Common myeloid progenitor, CD34-positive (primary cell): ENCODE data around the gene MRGPRD.
A peak's percentile ranks its signal among the peaks of the same experiment; 100 is the strongest.

Experiments used
- CTCF ChIA-PET: fragments of 350-600 bp; sonication (Branson Sonifier 250); formaldehyde crosslinking; loops from one replicate; lab custom pipeline; 2021; ENCODE audit warnings: antibody characterized with exemption; lab: Charles Lee
- POLR2A ChIA-PET: fragments of 350-600 bp; sonication (Branson Sonifier 250); formaldehyde crosslinking; loops from one replicate; lab custom pipeline; 2021; ENCODE audit warnings: antibody characterized with exemption; lab: Charles Lee
- DNase-seq, 3 donors: peaks; one replicate each; pipeline versions ENCODE4 v3.0.0 to v3.0.0-alpha.2; 2013
- H3K27ac ChIP-seq, 2 experiments: 1 replicate in 1 of 2; 2 replicates in 1 of 2; pipeline ENCODE4 v1.7.0; 2013; ENCODE audit warnings: inconsistent platforms in 2 of 2, low read length in 2 of 2, mild to moderate bottlenecking in 2 of 2, low read depth in 1 of 2, moderate library complexity in 1 of 2; ENCODE audit not compliant: severe bottlenecking in 2 of 2, insufficient read depth in 1 of 2, poor library complexity in 1 of 2
- H3K27me3 ChIP-seq, 5 experiments: replicated peaks in 2 of 5; 1 replicate in 3 of 5; 2 replicates in 2 of 5; pipeline versions ENCODE4 v1.6.1 to v1.7.0; 2013; ENCODE audit warnings: low read length in 4 of 5, mild to moderate bottlenecking in 2 of 5, moderate library complexity in 2 of 5, inconsistent platforms in 1 of 5; ENCODE audit not compliant: insufficient read depth in 5 of 5, control insufficient read depth in 4 of 5
- H3K36me3 ChIP-seq, 4 experiments: 1 replicate in 2 of 4; 2 replicates in 2 of 4; pipeline versions ENCODE4 v1.6.1 to v1.7.0; 2013; ENCODE audit warnings: low read length in 3 of 4, control low read depth in 1 of 4, mild to moderate bottlenecking in 1 of 4; ENCODE audit not compliant: control insufficient read depth in 4 of 4, insufficient read depth in 4 of 4
- H3K4me1 ChIP-seq, 4 experiments: 1 replicate in 3 of 4; 2 replicates in 1 of 4; pipeline versions ENCODE4 v1.6.1 to v1.7.1; 2013; ENCODE audit warnings: low read length in 3 of 4, mild to moderate bottlenecking in 3 of 4, control low read depth in 1 of 4, inconsistent platforms in 1 of 4, moderate library complexity in 1 of 4; ENCODE audit not compliant: control insufficient read depth in 4 of 4, insufficient read depth in 4 of 4; ENCODE audit errors: control extremely low read depth in 1 of 4
- H3K4me3 ChIP-seq, 7 experiments: 1 replicate in 4 of 7; 2 replicates in 3 of 7; pipeline versions ENCODE4 v1.5.1 to v1.7.0; 2013; ENCODE audit warnings: mild to moderate bottlenecking in 7 of 7, low read length in 6 of 7, moderate library complexity in 6 of 7, inconsistent platforms in 2 of 7, low read depth in 2 of 7, control low read depth in 1 of 7; ENCODE audit not compliant: insufficient read depth in 4 of 7, control insufficient read depth in 1 of 7; ENCODE audit errors: extremely low read depth in 1 of 7
- H3K9me3 ChIP-seq, 5 experiments: 1 replicate in 4 of 5; 2 replicates in 1 of 5; pipeline versions ENCODE4 v1.6.1 to v1.7.1; 2013; ENCODE audit warnings: low read length in 4 of 5, mild to moderate bottlenecking in 2 of 5, inconsistent platforms in 1 of 5, low read depth in 1 of 5, moderate library complexity in 1 of 5; ENCODE audit not compliant: control insufficient read depth in 4 of 5, insufficient read depth in 2 of 5; ENCODE audit errors: control extremely low read depth in 1 of 5
- WGBS: methylation state at CpG from one replicate; pipeline ENCODE4 v1.1.5; 2013; ENCODE audit not compliant: insufficient coverage; 5-methylcytosine and 5-hydroxymethylcytosine counted together

Gene MRGPRD

DNA sequence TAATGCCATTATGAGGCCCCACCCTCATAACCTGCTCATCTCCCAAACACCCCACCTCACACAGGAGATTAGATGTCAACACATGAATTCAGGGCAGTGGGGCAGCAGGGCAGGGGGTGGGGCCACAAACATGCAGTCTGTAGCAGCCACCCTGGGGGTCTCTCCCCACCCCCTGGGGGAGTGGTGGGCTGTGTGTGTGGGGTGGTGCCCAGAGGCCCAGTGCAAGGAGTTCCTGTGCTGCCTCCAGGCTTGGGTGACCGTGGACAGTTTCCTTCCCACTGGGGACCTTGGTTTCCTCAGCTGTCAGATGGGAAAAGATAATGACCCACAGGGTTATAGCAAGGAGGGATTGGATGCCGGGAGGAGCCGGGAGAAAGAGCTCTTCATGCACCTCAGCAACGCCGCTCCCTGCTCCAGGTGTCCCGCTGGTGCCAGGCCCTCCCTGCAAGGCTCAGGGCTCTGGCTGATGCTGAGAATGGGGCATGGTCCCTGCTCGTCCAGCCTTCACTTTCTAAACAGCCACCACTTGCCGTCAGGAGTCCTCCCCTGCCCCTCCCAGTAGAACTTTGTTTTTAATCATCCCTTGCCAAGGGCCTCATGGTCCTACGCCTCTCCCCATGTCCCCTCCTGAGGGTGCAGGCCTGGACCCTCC lies 34.2 kb upstream of the MRGPRD start:
- peaks cover 0 to 57% (median 24%) of the 10 kb centered on the region in 5 experiments for H3K27me3 ChIP-seq
- POLR2A ChIA-PET, result no interaction called here
- H3K4me1 ChIP-seq, result peaks cover 0 to 8% (median 7%) of the 10 kb centered on the region in 4 experiments
- no peak for DNase-seq
- no peaks in the 10 kb centered on the region for H3K9me3 ChIP-seq
- no peak overlapping the region for H3K27ac ChIP-seq
- WGBS, result 70% methylated on average over 7 of the region's 9 CpGs
- no peaks in the 10 kb centered on the region for H3K36me3 ChIP-seq
- CTCF ChIA-PET, result interaction anchor here (1.6 kb wide), 1 partner anchor 17 kb away, joined by 4 read pairs; no protein-coding TSS in a partner anchor
- no peak overlapping the region for H3K4me3 ChIP-seq

GRCh38 chr11:69014084-69014851 lies 33.5 kb upstream of the MRGPRD start:
- peaks cover 0 to 64% (median 24%) of the 10 kb centered on the region in 5 experiments for H3K27me3 ChIP-seq
- no peak for DNase-seq
- WGBS, result 66% methylated on average over 27 of the region's 28 CpGs
- H3K27ac ChIP-seq, result no peak overlapping the region
- H3K4me3 ChIP-seq, result no peak overlapping the region
- no peaks in the 10 kb centered on the region for H3K36me3 ChIP-seq
- ChIA-PET POLR2A (no interaction called here), CTCF (interaction anchor here (1.6 kb wide), 1 partner anchor 16 kb away, joined by 4 read pairs; no protein-coding TSS in a partner anchor)
- H3K9me3 ChIP-seq, result no peaks in the 10 kb centered on the region
- peaks cover 0 to 8% (median 7%) of the 10 kb centered on the region in 4 experiments for H3K4me1 ChIP-seq

- Histone ChIP-seq H3K4me1 (peaks cover 0 to 8% (median 7%) of the 10 kb centered on the region in 4 experiments), H3K9me3 (no peaks in the 10 kb centered on the region), H3K4me3 (no peak within 1 kb of the TSS), H3K27me3 (peaks cover 0 to 74% (median 24%) of the 10 kb centered on the region in 5 experiments), H3K27ac (no peak within 1 kb of the TSS), H3K36me3 (no peaks in the 10 kb centered on the region)
- DNase-seq, result peak; percentile 13 to 47 (median 40)
- ChIA-PET POLR2A (no interaction called here), CTCF (interaction anchor here (1.1 to 1.6 kb wide), 4 partner anchors 15 to 74 kb away, joined by 3 to 4 read pairs (median 4); no protein-coding TSS in a partner anchor)
- 5% methylated on average over 20 of the region's 43 CpGs for WGBS
Measured at GRCh38 chr11:69013009-69013951, 32.5 kb upstream of the MRGPRD start, which contains the start of gene MRGPRF. TSS of gene MRGPRF (minus strand) at chr11:69013246. CDS start at chr11:69009901, 3,345 bp downstream.

DNA sequence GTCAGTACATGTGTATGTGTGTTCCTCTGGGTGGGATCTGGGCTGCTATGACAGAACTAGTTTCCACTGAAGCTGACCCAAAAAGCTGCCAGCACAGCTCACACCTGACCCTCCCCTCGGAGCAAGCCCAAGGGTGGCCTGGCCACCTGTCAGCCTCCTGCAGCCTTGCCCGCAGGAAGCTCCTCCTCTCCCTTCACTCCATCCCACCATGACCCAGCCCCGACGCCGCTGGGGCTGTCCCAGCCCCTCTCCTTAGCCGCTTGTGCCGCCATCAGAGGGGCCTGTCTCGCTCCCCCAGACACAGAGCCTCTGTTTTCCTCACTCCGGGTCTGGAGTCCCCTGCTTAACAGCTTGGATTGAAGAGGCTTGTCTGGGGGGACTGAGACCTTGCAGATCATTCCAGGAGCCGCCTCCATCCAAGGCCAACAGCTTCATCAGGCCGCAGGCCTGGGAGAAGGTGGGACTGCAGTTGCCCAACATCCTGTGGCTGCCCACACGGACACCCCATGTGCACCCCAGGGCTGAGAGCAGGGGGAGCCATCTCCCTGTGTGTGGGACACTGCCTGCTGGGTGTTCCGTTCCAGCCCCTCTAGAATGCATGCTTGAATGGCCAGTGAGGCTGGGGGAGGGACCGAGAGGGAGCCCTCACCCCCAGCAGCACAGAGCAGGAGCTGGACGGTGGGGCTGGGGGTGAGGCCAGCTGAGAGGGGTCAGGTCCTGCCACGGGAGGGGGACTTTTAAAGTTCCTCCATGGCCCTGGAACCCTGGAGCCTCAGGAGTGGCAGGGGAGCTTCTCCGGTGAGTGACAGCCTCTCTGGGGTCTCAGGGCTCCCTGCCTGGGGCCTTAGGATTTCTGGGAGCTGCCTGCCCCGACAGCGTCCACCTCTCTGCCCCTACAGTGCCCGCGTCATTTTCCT lies 31.6 kb upstream of the MRGPRD start:
- POLR2A ChIA-PET, result no interaction called here
- CTCF ChIA-PET, result interaction anchor here (0.9 to 1.5 kb wide), 5 partner anchors 16 to 75 kb away, joined by 3 to 4 read pairs (median 3); no protein-coding TSS in a partner anchor
- WGBS, result 41% methylated on average over 16 of the region's 21 CpGs

GRCh38 chr11:69011624-69012091 lies 30.9 kb upstream of the MRGPRD start:
- POLR2A ChIA-PET, result no interaction called here
- Histone ChIP-seq H3K27me3 (peaks cover 0 to 85% (median 27%) of the 10 kb centered on the region in 5 experiments), H3K9me3 (no peaks in the 10 kb centered on the region), H3K4me3 (no peak overlapping the region), H3K27ac (no peak overlapping the region), H3K36me3 (no peaks in the 10 kb centered on the region), H3K4me1 (peaks cover 0 to 8% (median 7%) of the 10 kb centered on the region in 4 experiments)
- no peak for DNase-seq
- CTCF ChIA-PET, result interaction anchor here (0.9 to 1.3 kb wide), 2 partner anchors 56 to 62 kb away, joined by 3 read pairs; no protein-coding TSS in a partner anchor
- 80% methylated on average over 7 of the region's 9 CpGs for WGBS

More for the DNA sequence above, 31.6 kb upstream of the MRGPRD start:
- Histone ChIP-seq H3K4me3 (no peak overlapping the region), H3K4me1 (peaks cover 0 to 8% (median 7%) of the 10 kb centered on the region in 4 experiments), H3K36me3 (no peaks in the 10 kb centered on the region), H3K9me3 (no peaks in the 10 kb centered on the region), H3K27ac (no peak overlapping the region), H3K27me3 (peaks cover 0 to 81% (median 24%) of the 10 kb centered on the region in 5 experiments)
- DNase-seq, result no peak
